Astrocyte of the spinal cord (primary cell): Measurements from ENCODE around the gene PRMT9.

Experiments
- DNase-seq: peaks from one replicate; pipeline ENCODE4 v3.0.0; 2011; ENCODE audit warnings: low read depth, low spot score
- H3K4me3 ChIP-seq: 2 replicates; pipeline ENCODE4 v1.5.1; 2011; ENCODE audit warnings: low read depth, mild to moderate bottlenecking, low read length, moderate library complexity
- CTCF ChIP-seq: IDR thresholded peaks from 2 replicates; pipeline ENCODE4 v1.5.1; 2012; ENCODE audit warnings: low read depth, mild to moderate bottlenecking, low read length, inconsistent platforms
- in situ Hi-C: cut with HindIII; loops from 2 replicates; pipeline ENCODE4 v1.10.0; 2017; ENCODE audit warnings: low sequenced_read_pairs

The PRMT9 gene

GRCh38 chr4:147725673-147726072 lies 41.7 kb upstream of the PRMT9 start:
- no peak for TF ChIP-seq CTCF
- no peak overlapping the region for H3K4me3 ChIP-seq
- in situ Hi-C loops = no loop called here
- no peak for DNase-seq

GRCh38 chr4:147724468-147725201 lies 40.7 kb upstream of the PRMT9 start:
- H3K4me3 ChIP-seq = no peak overlapping the region
- TF ChIP-seq CTCF = no peak
- DNase-seq = no peak
- in situ Hi-C loops = no loop called here

- in situ Hi-C loops = no loop called here
- no peak for DNase-seq
- TF ChIP-seq CTCF = no peak
- no peak overlapping the region for H3K4me3 ChIP-seq
These were observed 39.4 kb upstream of the PRMT9 start for GRCh38 chr4:147723326-147723725.

GRCh38 chr4:147717878-147718277 lies 33.9 kb upstream of the PRMT9 start:
- no peak for DNase-seq
- in situ Hi-C loops = no loop called here
- no peak overlapping the region for H3K4me3 ChIP-seq
- no peak for TF ChIP-seq CTCF

GRCh38 chr4:147714575-147715401 lies 30.8 kb upstream of the PRMT9 start:
- peak; percentile 78 for DNase-seq
- no peak overlapping the region for H3K4me3 ChIP-seq
- no peak for TF ChIP-seq CTCF
- in situ Hi-C loops = no loop called here

GRCh38 chr4:147709999-147710398 lies 26.0 kb upstream of the PRMT9 start:
- no peak overlapping the region for H3K4me3 ChIP-seq
- in situ Hi-C loops = no loop called here
- peak; percentile 86 for DNase-seq
- TF ChIP-seq CTCF = no peak
